Fibroblast of peridontal ligament (primary cell): Measurements from ENCODE around the gene HOXC10.

Source experiments
- DNase-seq: peaks from one replicate; pipeline ENCODE4 v3.0.0-alpha.2; 2010; ENCODE audit errors: extremely low read depth

The HOXC10 gene

GRCh38 chr12:54003625-54004024, 18.7 kb downstream of the HOXC10 start:
- no peak for DNase-seq

- no peak for DNase-seq
These were observed 19.3 kb downstream of the HOXC10 start for GRCh38 chr12:54004063-54004840.

- DNase-seq = no peak
These were observed 20.0 kb downstream of the HOXC10 start for GRCh38 chr12:54004841-54005530.

GRCh38 chr12:54005531-54005852, 20.5 kb downstream of the HOXC10 start:
- no peak for DNase-seq

GRCh38 chr12:54005853-54006558, 21.1 kb downstream of the HOXC10 start:
- DNase-seq = peak; percentile 77

GRCh38 chr12:54006559-54007220, 21.7 kb downstream of the HOXC10 start:
- no peak for DNase-seq

GRCh38 chr12:54007538-54008259, 22.8 kb downstream of the HOXC10 start:
- DNase-seq = no peak

GRCh38 chr12:54008260-54008552, 23.3 kb downstream of the HOXC10 start:
- DNase-seq = no peak

GRCh38 chr12:54009171-54010052, 24.5 kb downstream of the HOXC10 start:
- no peak for DNase-seq

GRCh38 chr12:54010053-54010971, 25.4 kb downstream of the HOXC10 start:
- DNase-seq = no peak

GRCh38 chr12:54010972-54011664, 26.2 kb downstream of the HOXC10 start:
- no peak for DNase-seq

GRCh38 chr12:54011665-54012532, 27.0 kb downstream of the HOXC10 start:
- DNase-seq = no peak

- no peak for DNase-seq
These were observed 27.9 kb downstream of the HOXC10 start for GRCh38 chr12:54012631-54013409.

- DNase-seq = no peak
These were observed 29.6 kb downstream of the HOXC10 start for GRCh38 chr12:54014377-54015017.

GRCh38 chr12:54015018-54015931, 30.3 kb downstream of the HOXC10 start:
- DNase-seq = no peak

- DNase-seq = no peak
These were observed 31.1 kb downstream of the HOXC10 start for GRCh38 chr12:54016051-54016450.
